Ecto neural progenitor cell (in vitro differentiated cells): ENCODE measurements around the gene KCND3.

Source experiments
- DNase-seq: peaks from one replicate; pipeline ENCODE4 v3.0.0-alpha.2; 2018; ENCODE audit warnings: low spot score

Gene KCND3

DNA sequence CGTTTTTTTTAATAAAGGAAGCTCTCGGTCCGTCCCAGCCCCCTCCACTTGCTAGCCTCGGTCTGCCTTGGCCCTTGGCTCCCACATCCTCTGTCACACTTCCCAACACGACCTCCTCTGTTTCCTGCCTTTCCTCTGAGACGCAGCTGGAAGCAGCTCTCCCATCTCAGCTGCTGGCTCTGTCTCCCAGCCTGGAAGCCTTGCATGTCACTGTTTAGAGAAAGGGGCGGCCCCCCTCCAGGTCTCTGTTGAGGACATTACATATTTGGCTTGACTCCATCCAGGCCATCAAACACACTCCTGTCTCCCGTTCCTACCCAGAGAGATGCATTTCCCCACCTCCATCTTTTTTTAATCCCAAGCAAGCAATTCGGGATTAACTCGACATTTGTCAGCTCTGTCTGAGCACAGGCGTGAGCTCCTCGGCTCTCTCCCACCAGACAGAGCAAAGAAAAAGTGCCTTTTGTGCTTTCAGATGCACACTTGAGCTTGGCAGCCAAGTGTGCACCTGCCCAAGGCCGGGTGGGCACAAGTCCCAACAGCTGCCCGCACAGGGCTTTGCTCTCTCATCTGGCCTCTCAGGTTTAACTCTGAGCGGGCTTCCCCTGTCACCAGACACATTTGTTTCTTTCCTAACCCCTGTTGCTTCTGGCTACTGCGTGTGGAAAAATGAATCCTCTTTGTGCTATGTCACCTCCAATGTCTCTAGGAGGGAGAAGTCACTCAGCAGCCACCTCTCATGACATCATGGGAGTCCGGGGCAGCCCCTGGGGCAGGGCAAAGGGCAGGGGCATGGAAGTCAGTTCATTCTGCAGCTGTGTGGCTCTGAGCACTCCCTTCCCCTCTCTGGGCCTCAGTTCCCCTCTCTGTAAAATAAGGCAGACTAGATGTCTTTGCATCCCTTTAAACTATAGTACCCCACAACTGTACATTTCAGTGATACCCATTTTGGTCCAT is 108.3 kb downstream of the KCND3 start:
- no peak for DNase-seq

DNA sequence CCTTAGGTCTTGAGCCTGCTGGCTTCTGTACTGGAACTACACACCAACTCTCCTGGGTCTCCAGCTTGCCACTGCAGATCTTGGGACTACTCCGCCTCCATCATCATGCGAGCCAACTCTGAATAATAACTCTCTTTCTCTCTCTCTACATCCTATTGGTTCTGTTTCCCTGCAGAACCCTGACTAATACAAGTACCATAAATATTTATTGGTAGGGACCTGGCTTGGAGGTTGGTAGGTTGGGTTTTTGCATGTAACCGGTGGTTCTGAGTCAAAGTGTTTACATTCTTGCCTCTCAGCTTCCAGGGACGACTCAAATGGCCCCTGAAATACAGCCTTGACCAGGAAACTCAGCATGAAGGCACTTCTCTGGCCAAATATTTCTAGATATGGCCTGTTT is 110.4 kb downstream of the KCND3 start:
- DNase-seq = no peak

DNA sequence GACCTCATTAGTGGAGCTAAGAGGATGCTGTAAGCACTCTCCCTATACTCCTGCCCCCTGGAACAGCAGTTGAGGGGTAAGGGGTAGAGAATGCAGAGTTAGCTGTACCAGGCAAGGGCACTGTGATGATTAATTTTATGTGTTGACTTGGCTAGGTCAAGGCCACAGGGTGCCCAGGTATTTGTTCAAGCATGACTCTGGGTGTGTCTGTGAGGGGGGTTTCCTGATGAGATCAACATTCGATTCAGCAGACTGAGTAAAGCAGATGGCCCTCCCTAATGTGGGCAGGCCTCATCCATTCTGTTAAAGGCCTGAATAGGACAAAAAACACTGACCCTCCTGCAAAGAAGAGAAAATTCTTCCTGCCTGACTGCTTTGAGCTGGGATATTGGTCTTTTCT is 110.8 kb downstream of the KCND3 start:
- no peak for DNase-seq

DNA sequence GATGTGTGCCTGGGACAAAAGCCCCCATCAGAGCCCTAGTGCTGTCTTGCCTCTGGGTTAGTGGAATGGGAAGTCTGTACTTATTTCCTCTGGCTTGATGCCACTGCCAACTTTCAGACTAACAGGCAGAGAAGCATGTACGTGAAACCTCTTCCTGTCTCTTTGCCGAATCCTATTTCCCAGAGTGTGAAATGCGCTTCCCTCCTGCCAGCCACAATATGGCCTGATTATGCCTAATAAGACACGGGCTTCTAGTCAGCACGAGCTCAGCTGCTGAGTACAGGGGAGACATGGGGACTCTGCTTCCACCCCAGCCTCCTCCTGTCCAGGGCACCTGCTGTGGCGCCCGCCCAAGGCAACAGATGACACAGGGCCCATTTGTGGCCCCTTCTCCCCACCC is 111.4 kb downstream of the KCND3 start:
- no peak for DNase-seq

DNA sequence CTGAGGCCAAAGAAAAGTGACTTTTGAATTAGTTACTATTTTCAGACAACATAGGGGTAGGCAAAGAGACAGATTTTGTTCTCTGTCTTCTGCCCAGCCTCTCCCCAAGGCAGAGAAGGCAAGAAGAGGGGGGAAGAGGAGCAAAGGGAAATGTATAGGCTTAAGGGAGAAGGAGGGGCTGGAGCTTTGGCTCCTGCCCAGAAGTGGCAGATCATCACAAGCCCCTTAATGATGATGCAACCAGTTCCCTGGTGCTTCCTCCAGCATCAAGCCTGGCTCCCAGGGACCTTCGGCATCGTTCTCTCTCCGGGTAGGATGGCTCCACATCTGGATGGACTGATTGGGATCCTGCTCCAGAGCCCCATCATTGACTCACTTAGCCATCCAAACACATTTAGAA is 112.8 kb downstream of the KCND3 start:
- DNase-seq = no peak

DNA sequence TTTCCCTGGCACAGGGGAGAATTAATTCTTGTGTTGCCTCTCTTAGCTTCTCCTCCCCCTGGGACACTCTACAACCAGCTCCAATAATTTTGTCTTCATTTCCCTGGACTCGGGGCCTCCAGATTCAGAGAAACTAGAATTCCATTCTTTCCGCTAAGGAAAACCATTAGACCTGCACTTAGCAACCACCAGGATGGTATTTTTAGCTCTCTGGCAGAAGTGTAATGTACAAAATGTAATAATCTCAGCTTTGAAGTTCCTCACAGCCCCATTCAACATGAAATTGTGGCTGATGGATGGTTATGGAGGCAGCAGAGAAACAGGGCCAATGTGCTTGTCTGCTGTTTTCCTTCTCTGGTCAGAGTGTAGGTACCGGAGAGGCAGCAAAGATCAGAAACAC is 113.8 kb downstream of the KCND3 start:
- no peak for DNase-seq

DNA sequence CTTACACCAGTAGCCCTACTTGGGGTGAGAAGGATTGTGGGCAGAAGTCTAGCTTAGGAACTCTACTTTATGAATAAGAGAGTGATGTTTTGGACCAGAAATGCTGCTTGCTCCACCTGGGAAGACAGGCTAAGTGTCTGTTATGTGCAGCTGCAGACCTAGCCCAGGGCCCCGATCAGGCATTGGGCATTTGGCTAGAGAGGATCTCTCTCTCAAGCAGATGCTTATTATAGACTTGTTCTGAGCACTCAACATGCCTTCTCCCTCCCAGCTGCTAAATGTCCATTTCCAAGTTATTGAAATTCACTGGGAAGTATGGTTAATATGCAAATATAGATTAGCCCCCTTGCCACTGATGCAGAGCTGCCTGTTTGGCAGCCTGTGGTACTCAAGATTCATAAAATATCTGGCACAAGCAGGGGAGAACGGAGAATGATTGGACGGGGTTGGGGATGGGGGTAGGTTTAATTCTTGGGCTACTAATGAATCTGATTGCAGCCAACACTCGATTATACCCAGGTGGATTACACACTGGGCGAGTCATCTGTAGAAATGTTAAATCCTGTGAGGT is 115.9 kb downstream of the KCND3 start:
- no peak for DNase-seq

DNA sequence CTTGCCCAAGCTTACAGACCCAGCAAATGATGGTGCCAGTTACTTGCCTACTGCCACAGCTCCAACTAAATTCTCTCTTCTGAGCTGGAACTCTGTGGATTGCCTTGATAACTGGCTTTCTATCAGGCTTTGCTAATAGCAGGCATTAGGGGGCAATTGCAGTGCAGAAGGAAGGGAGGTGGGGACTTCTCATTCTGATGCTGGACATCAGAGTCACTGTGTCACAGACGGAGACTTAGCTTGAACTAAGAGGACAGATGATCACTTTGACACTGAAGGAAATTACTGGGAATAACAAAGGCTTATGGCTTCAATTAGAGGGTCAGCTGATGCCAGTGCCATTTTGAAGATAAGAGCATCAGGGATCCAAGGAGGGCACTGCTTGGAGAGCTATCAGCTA is 119.3 kb downstream of the KCND3 start:
- DNase-seq = no peak

DNA sequence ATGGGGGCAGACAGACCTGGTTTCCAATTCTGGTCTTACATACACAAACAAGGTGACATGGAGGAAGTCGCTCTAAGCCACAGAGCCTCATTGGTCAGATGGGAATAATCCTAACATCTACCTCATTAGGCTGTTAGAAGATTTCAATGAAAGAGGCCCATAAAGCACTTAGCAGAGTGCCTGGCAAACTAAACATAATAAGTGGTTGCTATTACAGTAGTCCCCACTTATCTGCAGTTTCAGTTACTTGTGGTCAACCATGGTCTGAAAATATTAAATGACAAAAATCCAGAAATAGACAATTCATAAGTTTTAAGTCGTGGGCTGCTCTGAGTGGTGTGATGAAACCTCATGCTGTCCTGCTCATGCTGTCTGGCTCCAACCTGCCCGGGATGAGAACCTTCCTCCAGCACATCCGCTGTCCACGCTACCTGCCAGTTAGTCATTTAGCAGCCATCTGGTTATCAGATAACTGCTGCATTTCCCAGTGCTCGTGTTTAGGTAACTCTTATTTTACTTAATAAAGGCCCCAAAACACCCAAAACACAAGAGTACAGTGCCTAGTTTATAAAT is 121.5 kb downstream of the KCND3 start:
- no peak for DNase-seq

DNA sequence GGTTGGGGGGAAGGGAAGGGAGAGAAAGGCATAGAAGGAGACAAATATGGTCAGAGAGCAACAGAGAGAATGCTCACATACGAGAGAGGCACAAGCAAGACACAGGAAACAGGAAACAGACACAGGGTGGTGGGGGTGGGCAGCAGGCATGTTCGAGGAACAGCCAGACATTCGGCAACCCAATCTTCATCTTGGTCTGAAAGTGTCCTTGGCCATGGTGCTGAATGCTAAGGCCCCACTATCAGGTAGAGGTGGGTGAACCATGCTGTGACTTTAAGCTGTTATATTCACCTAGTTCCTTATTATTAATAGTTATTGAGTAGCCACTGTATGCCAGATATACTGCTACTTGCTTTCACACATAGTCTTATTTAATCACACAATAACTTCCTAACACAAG is 124.6 kb downstream of the KCND3 start:
- no peak for DNase-seq

DNA sequence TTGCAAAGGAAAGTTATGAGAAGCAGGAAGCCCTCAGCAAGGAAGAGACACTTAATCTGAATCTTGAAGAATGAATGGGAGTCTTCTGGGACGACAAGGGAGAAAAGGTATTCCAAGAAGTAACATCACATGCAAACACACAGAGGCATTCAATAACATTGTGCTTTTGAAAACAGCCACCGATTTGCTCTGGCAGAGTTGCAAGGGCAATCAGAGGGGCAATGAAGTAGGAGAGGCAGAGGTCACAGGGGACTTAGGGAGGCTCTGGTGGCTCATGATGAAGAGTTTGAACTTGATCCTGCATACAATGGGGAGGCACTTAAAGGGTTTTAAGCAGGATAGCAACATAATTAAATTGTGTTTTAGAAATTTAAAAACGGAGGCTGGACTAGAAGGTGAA is 126.1 kb downstream of the KCND3 start:
- DNase-seq = no peak

DNA sequence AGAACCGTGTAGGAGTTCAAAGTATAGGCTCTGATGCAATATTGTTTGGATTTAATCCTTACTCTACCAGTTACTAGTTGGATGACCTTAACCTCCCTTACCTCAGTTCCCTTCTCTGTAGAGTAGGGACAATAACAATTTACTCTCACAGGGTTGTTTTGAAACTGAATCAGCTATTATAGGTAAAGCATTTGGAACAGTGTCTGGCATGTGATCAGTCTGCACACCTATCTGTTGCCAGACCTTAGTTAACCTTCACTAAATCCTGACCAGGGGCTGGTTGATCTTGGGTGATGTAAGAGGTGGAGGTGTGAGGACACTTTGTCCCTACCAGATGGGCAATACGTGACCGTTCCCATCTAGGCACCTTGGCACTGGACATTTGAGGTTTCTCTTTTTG is 126.9 kb downstream of the KCND3 start:
- DNase-seq = no peak

DNA sequence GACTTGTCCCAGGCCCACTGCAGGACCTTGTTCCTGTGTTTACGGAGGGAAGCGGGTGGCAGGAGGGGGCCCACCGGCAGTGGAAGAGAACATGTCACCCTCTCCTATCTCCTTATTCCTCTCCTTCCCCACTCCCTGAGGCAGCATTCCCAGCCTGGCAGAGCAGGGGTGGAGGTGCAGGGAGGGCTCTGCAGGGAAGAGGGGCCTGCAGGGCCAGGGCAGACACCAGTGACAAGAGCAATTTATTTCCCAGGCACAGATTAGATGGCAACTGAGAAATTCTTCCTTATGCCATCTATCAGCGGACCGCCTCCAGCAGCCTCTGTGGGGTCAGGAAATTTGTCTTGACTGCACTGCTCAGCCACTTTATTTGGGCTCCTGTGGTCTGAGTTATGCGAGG is 127.9 kb downstream of the KCND3 start:
- no peak for DNase-seq

DNA sequence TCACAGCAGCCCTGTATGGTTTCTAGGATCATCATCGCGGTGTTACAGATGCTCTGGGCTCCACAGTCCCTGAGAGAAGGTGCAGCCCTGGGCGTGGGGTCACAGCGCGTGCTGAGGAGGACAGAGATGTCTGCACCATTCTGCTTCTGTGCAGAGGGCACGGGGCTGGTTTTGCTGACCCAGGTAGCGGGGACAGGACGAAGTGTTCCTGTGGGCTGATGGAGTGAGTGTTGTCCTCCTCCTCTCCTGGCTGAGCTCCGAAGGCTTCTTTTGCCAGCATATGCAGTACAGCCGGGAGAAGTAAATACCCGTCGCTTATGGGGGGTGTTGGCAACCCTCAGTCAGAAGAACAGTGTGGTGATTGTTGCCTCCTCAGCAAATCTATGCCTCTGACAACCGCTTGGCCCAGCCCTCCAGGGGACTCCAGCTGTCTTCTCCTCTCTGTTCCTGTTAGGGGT is 132.2 kb downstream of the KCND3 start:
- no peak for DNase-seq

DNA sequence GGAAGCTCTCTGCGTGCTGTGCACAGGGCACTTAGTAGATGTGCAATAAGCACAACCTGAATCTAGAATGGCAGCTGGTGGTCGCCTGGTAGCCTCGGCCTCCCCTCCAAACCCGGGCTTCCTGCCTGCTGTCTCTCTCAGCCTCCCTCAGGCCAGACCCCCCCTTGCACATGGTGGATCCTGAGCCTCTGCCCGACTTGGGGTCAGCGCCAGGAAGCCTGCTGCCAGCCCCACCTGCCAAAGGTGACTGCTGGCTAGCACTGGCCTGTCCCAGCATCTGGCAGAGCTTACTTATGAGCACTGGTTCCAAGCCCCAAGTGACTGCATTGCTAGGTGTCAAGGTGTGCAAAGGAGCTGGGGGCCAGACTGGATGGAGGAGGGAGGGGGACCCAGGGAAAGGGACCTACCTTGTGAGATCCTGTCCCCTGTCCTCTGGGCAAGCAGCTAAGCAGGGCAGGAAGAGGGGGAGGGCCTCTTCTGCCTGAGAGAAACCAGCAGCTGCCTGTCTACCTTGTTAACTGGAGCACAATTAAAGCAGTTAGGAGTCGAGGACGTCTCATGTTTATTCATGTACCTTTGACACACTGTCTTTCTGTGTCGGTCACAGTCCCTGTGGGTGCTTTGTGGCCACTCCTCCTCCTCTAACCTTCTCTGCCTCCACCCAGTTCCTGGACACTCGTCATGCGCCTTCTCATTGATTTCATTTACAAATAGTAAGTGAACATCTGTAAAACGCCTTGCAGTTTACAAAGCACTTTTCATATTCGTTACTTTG is 132.9 kb downstream of the KCND3 start:
- no peak for DNase-seq

DNA sequence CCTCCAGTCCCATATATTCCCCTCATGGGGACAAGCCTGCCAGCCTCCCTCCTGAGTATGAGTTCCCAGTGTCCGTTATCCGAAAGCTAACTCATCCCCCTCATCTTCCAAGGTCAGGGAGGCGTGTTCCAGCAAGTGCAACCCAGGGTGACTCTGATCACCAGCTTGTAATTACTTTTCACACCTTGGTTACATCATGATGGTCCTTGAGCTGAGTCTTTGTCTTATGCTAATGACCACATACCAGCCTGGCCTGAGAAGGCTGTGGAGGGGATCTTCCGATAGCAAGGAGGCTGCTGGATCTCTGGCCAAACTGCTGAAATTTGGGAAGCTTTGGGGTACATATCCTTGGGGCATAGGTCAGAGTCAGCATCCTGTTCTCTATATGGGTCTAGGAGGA is 134.2 kb downstream of the KCND3 start:
- DNase-seq = no peak

DNA sequence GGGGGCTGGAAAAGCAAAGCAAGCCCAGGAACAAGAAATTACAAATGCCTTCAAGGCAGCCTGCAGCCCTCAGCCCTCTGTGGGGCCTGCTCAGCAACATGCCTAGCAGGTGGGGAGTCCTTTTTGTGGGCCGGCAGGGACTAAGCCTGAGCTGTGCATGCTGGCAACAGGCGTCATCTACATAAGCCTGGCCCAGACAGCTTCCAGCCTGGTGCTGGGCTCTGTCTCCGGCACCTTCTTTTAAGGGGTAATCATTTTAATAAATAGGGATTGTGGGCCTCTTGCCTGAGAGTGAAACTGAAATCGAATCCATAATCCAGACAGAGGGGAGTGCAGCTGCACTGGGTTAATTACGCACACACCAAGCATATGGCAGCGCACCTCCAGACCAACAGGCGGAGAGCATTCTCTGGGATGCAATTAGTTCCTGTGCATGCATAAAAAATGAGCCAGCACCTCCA is 137.2 kb downstream of the KCND3 start:
- DNase-seq = no peak

DNA sequence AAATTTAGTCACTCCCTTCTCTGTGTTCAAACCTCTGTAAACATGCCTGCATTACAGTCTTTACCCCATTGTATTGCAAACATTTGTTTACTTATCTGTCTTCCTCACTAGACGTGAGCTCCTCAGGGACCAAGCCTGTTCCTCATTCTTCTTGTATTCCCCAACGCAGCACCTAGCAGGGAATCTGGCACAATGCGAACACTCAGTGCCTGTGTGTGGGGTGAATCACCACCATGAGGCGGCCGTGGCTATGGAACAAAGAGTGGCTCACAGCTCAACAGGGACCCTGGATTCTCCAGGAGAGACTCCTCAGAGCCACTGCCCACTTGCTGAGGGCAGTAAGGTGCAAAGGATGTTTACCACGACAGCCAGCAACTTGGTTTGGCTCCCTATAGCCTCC is 137.9 kb downstream of the KCND3 start:
- no peak for DNase-seq

DNA sequence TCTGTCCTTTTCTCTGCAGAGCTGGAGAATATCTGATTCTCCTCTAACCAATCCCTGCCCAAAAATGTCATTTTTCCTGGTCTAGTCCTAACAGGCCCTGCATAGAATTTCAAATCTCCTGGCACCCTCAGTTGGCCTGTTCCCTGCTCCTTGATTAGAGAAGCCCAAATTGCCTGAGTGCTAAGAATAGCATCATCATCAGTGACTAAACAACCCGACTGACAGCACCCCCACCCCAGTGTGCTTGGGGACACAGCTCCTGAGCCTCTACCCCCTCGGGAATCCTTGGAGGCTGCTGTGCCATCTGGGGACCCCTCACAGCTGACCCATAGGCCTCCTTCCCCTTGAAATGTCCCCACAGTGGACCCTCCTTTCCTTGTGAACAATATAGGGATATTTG is 139.4 kb downstream of the KCND3 start:
- DNase-seq = no peak

DNA sequence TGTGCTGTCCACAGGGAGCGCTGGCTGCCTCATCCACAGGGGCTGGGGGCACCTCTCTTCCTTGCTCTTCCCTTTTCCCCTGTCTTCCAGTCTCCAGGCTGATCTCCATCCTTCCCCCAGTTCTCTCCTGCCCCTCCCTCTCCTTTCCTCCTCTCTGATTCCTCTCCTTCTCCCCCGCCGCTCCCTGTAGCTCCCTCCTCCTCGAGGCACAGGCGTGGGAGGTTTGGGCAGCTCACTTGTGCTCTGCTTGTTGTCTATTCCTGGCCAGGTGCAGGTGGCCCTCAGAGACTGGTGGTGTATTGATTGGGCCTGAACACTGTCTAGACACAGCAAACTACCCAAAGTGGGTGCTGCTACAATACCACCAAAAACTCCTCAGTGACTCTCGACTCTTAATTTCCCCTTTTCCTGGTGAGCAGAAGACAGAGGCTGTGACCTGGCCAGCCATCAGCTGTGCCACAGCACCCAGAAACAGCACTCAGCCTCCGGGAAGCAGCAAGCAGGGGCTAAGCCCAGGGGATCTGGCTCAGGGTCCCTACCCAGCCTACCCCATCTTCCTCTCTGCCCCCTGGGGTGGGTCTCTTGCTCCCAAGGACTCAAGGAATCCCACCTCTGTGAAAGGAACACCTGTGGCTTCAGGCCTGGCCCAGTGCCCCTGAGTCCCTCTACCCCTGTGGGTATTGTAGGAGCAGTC is 140.5 kb downstream of the KCND3 start:
- no peak for DNase-seq

DNA sequence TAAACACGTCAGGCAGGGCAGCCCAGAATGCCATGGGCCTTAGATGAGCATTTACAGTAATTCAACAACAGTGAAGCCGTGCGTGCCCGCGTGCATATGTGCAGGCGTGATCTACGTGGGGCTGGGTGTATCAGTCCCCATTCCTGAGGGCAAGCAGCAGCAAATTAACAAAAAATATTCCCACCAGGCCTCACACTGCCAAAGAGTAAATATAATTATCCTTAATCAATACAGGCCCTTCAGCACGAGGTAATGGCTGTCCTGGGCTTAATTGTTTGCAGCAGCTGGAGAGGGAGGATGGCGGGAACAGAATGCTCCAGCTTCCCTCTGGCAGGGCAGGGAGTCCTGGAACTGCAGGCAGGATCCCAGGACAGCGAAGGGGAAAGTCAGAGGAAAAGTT is 142.0 kb downstream of the KCND3 start:
- no peak for DNase-seq

DNA sequence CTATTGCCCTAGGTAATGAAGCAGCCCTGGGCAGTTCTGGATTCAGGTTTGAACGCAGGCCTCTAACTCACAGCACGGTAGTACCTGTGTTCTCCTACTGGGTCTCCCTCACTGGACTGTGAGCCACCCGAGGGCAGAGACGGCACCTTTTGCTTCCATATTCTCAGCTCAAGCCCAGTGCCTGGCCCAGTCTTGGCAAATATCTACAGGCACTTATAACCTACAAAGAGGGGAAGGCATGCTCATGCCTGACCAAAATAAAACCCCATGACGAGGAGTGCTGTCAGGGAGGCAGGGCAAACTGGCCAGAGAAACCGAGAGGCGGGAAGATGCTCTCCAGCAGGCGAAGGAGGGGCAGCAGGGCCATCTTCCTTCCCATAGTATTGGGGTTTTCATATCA is 142.6 kb downstream of the KCND3 start:
- DNase-seq = no peak
